ENCODE measurements around the gene TXNDC2. TPM values are rescaled to one million over a fixed set of nuclear protein-coding genes. Genes with fewer than 3 reads are reported as not detected.

The TXNDC2 gene
- total RNA-seq, 1 experiment from 2014 or later: not detected

Other genes with a start within 250 kb of the TXNDC2 start
- gene RAB31, start 177.7 kb upstream of the TXNDC2 start, total RNA-seq (2014; rRNA removed; shearing (Covaris generic)): 29.6 and 29.7 TPM in 2 replicates
- 121 and 194 TPM in 2 replicates for gene VAPA, start 28.0 kb downstream of the TXNDC2 start, total RNA-seq (2014; rRNA removed; shearing (Covaris generic))